Astrocyte (in vitro differentiated cells and primary cell): ENCODE data around the gene CROCC.

Experiments
- EZH2 ChIP-seq: IDR thresholded peaks from 2 replicates; pipeline ENCODE4 v1.6.1; 2012; ENCODE audit warnings: mild to moderate bottlenecking, low read length, inconsistent platforms; ENCODE audit not compliant: insufficient read depth
- TF ChIP-seq, protein P1 (sequence below): IDR thresholded peaks from 2 replicates; pipeline ENCODE4 v1.5.1; 2011; ENCODE audit warnings: low read depth, mild to moderate bottlenecking, inconsistent platforms, low read length, moderate library complexity; ENCODE audit not compliant: insufficient read depth

DNA sequence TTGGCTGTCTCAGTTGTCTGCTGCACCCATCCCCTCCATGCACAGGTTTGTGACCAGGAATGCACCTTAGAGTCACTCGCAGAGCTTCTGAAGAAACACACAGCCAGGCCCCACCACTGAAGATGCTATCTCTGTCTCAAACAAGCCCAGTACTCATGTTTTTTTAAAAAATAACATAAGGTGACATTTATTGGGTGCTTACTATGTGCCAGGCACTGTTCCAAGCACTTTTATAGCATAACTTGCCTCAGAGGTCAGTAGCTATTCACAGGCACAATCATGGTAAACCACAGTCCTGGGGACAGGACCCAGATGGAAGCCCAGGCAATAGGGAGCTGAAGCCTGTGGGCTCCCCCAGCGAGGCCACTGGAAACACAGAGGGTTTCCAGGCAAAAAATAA is 98.8 kb downstream of the CROCC start:
- TF ChIP-seq, protein P1, sequence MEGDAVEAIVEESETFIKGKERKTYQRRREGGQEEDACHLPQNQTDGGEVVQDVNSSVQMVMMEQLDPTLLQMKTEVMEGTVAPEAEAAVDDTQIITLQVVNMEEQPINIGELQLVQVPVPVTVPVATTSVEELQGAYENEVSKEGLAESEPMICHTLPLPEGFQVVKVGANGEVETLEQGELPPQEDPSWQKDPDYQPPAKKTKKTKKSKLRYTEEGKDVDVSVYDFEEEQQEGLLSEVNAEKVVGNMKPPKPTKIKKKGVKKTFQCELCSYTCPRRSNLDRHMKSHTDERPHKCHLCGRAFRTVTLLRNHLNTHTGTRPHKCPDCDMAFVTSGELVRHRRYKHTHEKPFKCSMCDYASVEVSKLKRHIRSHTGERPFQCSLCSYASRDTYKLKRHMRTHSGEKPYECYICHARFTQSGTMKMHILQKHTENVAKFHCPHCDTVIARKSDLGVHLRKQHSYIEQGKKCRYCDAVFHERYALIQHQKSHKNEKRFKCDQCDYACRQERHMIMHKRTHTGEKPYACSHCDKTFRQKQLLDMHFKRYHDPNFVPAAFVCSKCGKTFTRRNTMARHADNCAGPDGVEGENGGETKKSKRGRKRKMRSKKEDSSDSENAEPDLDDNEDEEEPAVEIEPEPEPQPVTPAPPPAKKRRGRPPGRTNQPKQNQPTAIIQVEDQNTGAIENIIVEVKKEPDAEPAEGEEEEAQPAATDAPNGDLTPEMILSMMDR: no peak
- TF ChIP-seq EZH2: no peak
